HG03060 (cell line): ENCODE data around the gene SUN1.

Experiments
- ATAC-seq: cut with Tn5 transposase; IDR thresholded peaks from one replicate; pipeline ENCODE4 v1.9.1; 2021; ENCODE audit warnings: low read depth, moderate number of reproducible peaks; ENCODE audit not compliant: unreplicated experiment

Gene SUN1

GRCh38 chr7:874031-874749, 41.9 kb downstream of the SUN1 start:
- no peak for ATAC-seq

GRCh38 chr7:875051-875450, 42.8 kb downstream of the SUN1 start:
- ATAC-seq: no peak

DNA sequence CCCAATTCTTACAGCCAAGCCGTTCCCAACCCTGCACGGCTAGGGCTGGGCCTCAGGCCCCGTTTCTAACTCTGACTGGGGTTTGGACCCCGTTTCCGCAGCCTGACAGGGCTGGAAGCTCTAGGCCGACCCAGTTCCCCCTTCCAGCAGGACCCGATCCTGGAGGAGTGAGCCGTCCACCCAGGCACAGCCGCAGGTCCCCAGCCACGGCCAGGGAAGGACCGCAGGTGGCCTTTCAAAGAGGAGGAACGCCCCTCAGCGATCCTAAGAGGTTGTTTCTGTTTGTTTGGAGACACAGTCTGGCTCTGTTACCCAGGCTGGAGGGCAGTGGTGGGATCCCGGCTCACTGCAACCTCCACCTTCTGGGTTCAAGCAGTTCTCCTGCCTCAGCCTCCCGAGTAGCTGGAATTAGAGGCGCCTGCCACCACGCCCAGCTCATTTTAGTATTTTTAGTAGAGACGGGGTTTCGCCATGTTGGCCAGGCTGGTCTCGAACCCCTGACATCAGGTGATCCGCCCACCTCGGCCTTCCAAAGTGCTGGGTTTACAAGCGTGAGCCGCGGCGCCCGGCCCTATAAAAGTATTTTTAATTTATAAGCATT, 43.3 kb downstream of the SUN1 start:
- ATAC-seq: no peak

- peak; percentile 46 for ATAC-seq
Observed at GRCh38 chr7:876077-876971, 44.0 kb downstream of the SUN1 start, which contains the start of gene GET4. Gene GET4 (plus strand): TSS chr7:876554. CDS start chr7:876646, 92 bp downstream.

GRCh38 chr7:876972-877311, 44.7 kb downstream of the SUN1 start:
- ATAC-seq: no peak

- no peak for ATAC-seq
Observed at GRCh38 chr7:877312-878232, 45.3 kb downstream of the SUN1 start.

DNA sequence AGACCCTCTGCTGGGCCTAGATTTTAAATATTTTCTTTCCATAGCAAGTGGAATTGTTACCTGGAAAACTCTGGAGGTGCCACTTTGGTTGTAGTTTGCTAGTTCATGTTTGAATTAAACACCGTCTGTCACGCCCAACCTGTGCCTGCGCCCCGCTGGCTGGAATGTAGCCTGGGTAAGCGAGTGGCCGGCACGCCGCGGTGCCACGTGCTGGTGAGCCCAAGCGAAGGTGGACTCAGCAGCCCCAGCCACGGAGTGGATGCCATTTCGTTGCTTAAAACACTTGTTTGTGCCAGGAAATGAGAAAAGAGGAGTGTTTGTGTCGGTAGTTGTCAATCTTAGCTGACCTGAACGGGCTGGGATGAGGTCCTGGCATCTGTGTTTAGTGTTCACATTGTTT, 46.8 kb downstream of the SUN1 start:
- ATAC-seq: no peak

DNA sequence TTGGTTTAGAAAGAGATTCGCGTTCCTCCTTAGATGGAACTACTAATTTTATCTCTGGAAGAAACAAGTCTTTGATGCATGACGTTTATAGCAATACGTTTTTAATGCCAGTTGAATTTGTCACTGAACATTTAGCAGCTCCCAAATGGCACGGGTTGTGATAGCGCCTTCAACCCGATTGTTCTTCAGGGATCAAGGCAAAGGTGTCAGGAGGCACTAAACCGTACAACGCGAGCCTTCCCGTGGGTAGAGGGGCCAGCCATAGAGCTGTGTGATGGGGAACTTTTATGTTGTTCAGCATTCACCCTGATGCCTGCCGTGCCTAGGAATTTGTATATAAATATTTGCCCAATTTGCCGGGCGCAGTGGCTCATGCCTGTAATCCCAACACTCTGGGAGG, 47.4 kb downstream of the SUN1 start:
- no peak for ATAC-seq

DNA sequence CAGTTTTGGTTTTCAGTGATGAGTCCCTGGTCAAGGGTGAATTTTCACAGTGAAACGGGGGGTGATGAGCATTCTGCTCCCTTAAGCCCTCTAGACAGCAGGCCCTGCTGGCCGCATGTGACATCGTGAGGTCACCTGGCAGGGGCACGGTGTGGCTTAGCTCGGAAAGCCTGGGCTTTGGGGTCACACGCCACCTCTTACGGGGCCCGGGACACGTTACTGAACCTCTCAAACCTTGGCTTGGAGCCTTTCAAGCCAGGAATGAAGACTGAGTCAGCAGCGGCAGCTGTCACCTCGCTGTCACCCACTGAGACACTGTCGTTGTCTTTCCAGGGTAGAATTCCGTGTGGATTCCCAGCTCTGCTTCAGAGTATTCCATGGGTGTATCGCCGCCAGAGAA, 48.2 kb downstream of the SUN1 start:
- ATAC-seq: no peak

DNA sequence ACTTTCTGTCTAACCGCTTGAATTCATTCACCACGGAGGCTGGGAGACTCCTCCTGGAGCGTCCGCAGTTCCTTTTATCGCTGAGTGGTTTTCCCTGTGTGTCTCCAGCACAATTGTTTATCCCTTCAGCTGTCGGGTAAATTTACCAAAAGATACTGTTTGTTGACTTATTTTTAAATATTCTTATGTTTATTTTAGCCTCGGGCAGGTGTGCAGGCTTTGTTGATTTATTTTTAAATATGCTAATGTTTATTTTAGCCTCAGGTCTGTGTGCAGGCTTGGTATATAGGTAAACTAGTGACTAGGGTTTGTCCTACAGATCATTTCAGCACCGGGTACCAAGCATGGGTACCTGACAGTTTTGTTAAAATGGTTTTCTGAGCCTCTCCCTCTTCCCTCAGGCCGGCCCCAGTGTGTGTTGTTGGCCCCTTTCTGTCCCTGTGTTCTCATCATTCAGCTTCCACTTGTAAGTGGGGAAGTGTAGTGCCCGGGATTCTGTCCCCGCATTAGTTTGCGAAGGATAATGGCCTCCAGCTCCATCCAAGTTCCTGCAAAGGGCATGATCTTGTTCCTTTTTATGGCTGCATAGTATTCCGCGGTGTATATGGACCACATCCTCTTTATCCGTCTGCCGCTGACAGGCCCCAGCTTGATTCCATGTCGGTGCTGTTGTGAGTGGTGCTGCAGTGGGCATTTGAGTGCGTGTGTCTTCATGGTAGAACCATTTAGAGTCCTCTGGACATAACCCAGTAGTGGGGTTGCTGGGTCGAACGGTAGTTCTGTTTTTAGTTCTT, 49.4 kb downstream of the SUN1 start:
- ATAC-seq: no peak

DNA sequence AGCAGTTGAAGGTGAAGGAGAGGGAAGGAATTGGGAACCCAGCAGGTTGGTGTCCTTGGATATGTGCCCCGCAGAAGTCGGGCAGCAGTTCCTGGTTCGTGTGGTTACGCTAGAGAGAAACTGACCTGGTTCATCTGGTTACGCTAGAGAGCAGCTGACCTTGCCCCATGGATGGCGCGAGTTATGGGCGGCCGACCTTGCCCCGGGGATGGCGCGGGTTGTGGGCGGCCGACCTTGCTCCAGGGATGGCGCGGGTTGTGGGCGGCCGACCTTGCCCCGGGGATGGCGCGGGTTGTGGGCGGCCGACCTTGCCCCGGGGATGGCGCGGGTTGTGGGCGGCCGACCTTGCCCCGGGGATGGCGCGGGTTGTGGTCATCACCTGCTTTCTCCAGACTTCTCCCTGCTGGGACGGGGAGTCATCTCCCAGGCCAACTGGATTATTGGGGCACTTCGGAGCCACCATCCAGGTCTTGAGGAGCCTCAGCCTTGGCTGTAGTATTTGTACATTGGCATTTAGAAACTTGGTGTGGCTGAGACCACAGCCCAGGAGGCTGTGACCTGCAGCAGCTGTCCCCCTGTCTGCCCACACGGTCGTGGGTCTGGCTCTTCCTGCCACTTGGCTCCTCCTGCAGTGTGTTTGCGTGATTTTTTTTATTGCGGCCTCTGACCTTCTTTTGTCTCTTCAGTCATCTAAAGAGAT, 50.2 kb downstream of the SUN1 start:
- ATAC-seq: no peak

- ATAC-seq: no peak
Observed at GRCh38 chr7:883055-884021, 51.1 kb downstream of the SUN1 start.

GRCh38 chr7:884191-885003, 52.1 kb downstream of the SUN1 start:
- no peak for ATAC-seq

DNA sequence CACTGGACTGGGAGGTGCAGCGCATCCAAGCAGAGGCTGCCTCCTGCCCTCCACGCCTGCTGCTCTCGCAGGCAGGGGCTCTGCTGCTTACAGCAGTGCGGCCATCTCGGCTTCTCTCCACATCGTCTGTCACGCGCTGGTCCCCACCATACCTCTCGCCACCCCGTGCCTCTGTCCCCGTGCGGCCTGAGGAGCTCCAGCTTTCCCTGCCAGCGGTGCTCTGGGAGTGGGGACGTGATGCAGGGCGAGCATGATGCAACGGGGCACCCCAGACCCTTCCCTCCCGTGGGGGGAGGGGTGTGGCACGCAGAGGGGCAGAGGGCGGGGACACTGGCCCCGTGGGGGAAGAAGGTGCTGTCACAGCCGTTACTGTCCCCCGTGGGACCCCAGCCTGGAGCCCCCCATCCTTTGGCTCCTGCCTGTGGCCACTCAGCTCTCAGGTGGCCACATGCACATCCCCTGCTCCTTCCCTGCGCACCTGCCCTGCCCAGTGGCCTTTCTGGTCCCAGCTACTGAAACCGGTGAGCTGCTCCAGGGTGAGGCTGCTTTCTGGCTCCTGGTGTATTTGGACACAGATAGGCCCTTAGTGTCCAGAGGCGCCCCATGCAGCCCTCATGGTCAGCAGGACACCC, 53.1 kb downstream of the SUN1 start:
- no peak for ATAC-seq

DNA sequence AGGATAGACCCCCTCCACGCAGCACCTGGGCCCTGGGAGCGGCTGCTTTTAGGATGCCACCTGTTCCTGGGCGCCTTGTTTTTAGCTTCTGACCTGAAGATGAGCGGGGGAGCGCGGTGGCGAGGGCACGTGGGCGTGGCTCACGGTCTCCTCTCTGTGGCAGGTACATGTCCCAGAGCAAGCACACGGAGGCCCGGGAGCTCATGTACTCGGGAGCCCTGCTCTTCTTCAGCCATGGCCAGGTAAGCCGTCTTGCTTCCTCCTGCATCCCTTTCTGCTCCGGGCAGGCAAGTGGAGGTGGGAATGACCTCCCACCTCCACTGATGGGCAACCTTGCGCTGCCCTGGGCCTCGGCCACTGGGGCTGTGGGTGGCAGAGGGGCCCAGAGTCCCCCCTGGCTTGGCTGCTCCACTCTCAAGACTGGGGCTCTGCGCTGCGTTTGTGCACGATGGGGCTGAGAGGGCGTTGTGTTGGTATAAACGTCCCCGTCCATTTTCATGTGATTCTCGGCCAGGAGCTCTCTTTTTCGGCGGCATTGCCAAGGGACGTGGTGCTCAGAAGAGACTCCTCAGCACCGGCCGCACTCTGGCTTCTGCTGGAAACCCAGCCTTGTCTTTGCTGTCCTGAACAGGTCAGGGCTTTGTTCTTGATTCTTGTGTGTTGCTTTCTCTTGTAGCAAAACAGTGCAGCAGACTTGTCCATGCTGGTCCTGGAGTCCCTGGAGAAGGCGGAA, 53.8 kb downstream of the SUN1 start:
- ATAC-seq: no peak
